ENCODE data around the gene MOK.

The MOK gene

GRCh38 chr14:102285106-102285505 is 19.9 kb downstream of the MOK start:
- in situ Hi-C loops (cut with HindIII; ENCODE audit: low sequenced_read_pairs) = no loop called here
- H3K4me3 ChIP-seq (ENCODE audit: low read depth, low read length) = no peak overlapping the region
- TF ChIP-seq CTCF (IDR thresholded peaks at IDR 0.05; ENCODE audit: low read depth, low read length) = no peak
- no peak for DNase-seq (ENCODE audit: low read depth, low spot score)

GRCh38 chr14:102283631-102284129 is 21.3 kb downstream of the MOK start:
- TF ChIP-seq CTCF (IDR thresholded peaks at IDR 0.05; ENCODE audit: low read depth, low read length) = no peak
- in situ Hi-C loops (cut with HindIII; ENCODE audit: low sequenced_read_pairs) = no loop called here
- no peak overlapping the region for H3K4me3 ChIP-seq (ENCODE audit: low read depth, low read length)
- DNase-seq (ENCODE audit: low read depth, low spot score) = no peak

- in situ Hi-C loops (cut with HindIII; ENCODE audit: low sequenced_read_pairs) = no loop called here
These were observed 22.1 kb downstream of the MOK start for GRCh38 chr14:102282751-102283465.

GRCh38 chr14:102280376-102280962 is 24.5 kb downstream of the MOK start:
- no peak for TF ChIP-seq CTCF (IDR thresholded peaks at IDR 0.05; ENCODE audit: low read depth, low read length)
- in situ Hi-C loops (cut with HindIII; ENCODE audit: low sequenced_read_pairs) = no loop called here
- peak; percentile 96 for DNase-seq (ENCODE audit: low read depth, low spot score)
- no peak overlapping the region for H3K4me3 ChIP-seq (ENCODE audit: low read depth, low read length)

More at GRCh38 chr14:102282751-102283465, 22.1 kb downstream of the MOK start:
- no peak overlapping the region for H3K4me3 ChIP-seq (ENCODE audit: low read depth, low read length)
- TF ChIP-seq CTCF (IDR thresholded peaks at IDR 0.05; ENCODE audit: low read depth, low read length) = no peak
- DNase-seq (ENCODE audit: low read depth, low spot score) = no peak

GRCh38 chr14:102279688-102280348 is 25.1 kb downstream of the MOK start:
- in situ Hi-C loops (cut with HindIII; ENCODE audit: low sequenced_read_pairs) = no loop called here
- H3K4me3 ChIP-seq (ENCODE audit: low read depth, low read length) = no peak overlapping the region
- DNase-seq (ENCODE audit: low read depth, low spot score) = peak; percentile 97
- no peak for TF ChIP-seq CTCF (IDR thresholded peaks at IDR 0.05; ENCODE audit: low read depth, low read length)

GRCh38 chr14:102279282-102279681 is 25.7 kb downstream of the MOK start:
- H3K4me3 ChIP-seq (ENCODE audit: low read depth, low read length) = no peak overlapping the region
- in situ Hi-C loops (cut with HindIII; ENCODE audit: low sequenced_read_pairs) = no loop called here
- DNase-seq (ENCODE audit: low read depth, low spot score) = no peak
- TF ChIP-seq CTCF (IDR thresholded peaks at IDR 0.05; ENCODE audit: low read depth, low read length) = no peak
